ENCODE data around the gene ABCC1. TPM values are rescaled to one million over a fixed set of nuclear protein-coding genes. Genes with fewer than 3 reads are reported as not detected.

Gene ABCC1
- total RNA-seq, 1 experiment from 2014 or later, result 56.4 TPM

DNA sequence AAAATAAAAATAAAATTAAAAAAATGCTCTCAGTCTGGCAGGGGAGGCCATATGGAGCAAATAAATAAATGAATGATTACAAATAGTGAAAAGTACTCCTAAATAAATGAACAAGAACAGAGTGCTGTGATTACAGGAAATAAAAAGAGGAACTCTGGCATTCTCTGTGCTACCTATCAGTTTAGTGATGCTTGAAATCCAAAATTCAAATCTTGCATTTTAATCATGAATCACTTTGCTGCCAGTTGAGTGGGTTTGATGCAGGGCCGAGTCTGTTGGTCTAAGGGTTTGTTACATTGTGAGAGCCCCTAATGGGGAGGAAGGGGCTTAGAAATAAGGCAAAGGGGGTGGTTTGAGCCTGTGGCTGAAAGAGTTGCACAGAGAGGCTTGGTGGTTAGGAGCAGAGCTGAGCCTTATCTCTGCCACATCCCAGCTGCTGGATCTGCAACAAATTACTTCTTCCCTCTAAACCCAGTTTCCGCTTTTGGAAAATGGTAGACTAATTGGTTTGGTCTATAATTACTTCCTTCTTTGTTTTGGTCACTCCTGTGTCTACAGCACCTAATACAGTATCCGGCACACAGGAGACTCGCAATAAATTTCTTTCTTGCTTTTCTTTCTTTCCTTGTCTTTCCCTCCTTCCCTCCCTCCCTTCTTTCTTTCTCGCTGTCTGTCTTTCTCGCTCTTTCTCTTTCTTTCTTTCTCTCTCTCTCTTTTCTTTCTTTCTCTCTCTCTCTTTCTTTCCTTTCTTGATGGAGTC, 6.3 kb upstream of the ABCC1 start:
- no peaks in the 10 kb centered on the region for H3K79me1 ChIP-seq (ENCODE audit: insufficient read depth, low read depth, low read length, poor library complexity, severe bottlenecking)
- no peak overlapping the region for H2BK15ac ChIP-seq (ENCODE audit: low read depth, low read length)
- H2BK120ac ChIP-seq (ENCODE audit: low read depth, low read length, poor library complexity, severe bottlenecking), result no peak overlapping the region
- H4K8ac ChIP-seq (replicated peaks; ENCODE audit: insufficient read length, low read depth, low read length), result no peak overlapping the region
- no peak overlapping the region for H4K5ac ChIP-seq (ENCODE audit: insufficient read length, low read depth, low read length)
- H3K79me2 ChIP-seq (ENCODE audit: insufficient read depth, low read length), result no peaks in the 10 kb centered on the region
- no peak overlapping the region for H2BK12ac ChIP-seq (ENCODE audit: insufficient read length, low read depth, low read length)
- H4K91ac ChIP-seq (ENCODE audit: insufficient read length, low read depth, low read length), result no peak overlapping the region
- whole genome bisulfite sequencing (ENCODE audit: extremely low coverage, insufficient read length, low lambda C conversion rate), result no CpG with 5 or more reads among the region's 6 CpGs
- no peak overlapping the region for H3K9ac ChIP-seq (ENCODE audit: extremely low read depth, insufficient read length, low read length)
- Mint-ChIP-seq H3K27me3 (ENCODE audit: low read depth) (no peaks in the 10 kb centered on the region; the same call in 1 of the 2 replicates), H3K9me3 (no peaks in the 10 kb centered on the region), H3K4me3 (no peak overlapping the region), H3K4me1 (peaks cover 6% of the 10 kb centered on the region in 2 experiments), H3K27ac (no peak overlapping the region), H3K36me3 (ENCODE audit: insufficient read depth in 1 of 3, low read depth in 3 of 3) (no peaks in the 10 kb centered on the region)
- TF ChIP-seq, protein P1, sequence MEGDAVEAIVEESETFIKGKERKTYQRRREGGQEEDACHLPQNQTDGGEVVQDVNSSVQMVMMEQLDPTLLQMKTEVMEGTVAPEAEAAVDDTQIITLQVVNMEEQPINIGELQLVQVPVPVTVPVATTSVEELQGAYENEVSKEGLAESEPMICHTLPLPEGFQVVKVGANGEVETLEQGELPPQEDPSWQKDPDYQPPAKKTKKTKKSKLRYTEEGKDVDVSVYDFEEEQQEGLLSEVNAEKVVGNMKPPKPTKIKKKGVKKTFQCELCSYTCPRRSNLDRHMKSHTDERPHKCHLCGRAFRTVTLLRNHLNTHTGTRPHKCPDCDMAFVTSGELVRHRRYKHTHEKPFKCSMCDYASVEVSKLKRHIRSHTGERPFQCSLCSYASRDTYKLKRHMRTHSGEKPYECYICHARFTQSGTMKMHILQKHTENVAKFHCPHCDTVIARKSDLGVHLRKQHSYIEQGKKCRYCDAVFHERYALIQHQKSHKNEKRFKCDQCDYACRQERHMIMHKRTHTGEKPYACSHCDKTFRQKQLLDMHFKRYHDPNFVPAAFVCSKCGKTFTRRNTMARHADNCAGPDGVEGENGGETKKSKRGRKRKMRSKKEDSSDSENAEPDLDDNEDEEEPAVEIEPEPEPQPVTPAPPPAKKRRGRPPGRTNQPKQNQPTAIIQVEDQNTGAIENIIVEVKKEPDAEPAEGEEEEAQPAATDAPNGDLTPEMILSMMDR (conservative IDR thresholded peaks at IDR 0.05), result no peak
- no peaks in the 10 kb centered on the region for H3K4me1 ChIP-seq (ENCODE audit: insufficient read depth, low read length)
- no peak overlapping the region for H3K4ac ChIP-seq (ENCODE audit: low read depth, low read length)
- H3K18ac ChIP-seq (ENCODE audit: insufficient read length, low read depth, low read length), result no peak overlapping the region
- no peak overlapping the region for H2AFZ ChIP-seq (ENCODE audit: low read length)
- H3K23ac ChIP-seq (ENCODE audit: insufficient read length, low read depth, low read length), result no peak overlapping the region
- H2AK5ac ChIP-seq (ENCODE audit: insufficient read length, low read length), result no peak overlapping the region
- no peaks in the 10 kb centered on the region for H3K23me2 ChIP-seq (ENCODE audit: insufficient read length, low read depth, low read length, poor library complexity, severe bottlenecking)
- H3T11ph ChIP-seq (ENCODE audit: low read length), result no peak overlapping the region
- H3K9me3 ChIP-seq (ENCODE audit: control insufficient read depth, low read depth, low read length), result no peaks in the 10 kb centered on the region
- H2BK20ac ChIP-seq (ENCODE audit: low read depth, low read length, poor library complexity, severe bottlenecking), result no peak overlapping the region
- H3K27ac ChIP-seq (ENCODE audit: insufficient read length, low read depth, low read length), result no peak overlapping the region
- H3K14ac ChIP-seq (ENCODE audit: insufficient read depth, low read length), result no peak overlapping the region; the same call in 1 of the 2 replicates
- no peaks in the 10 kb centered on the region for H3K27me3 ChIP-seq (ENCODE audit: insufficient read depth, low read length)
- no peak for DNase-seq
- H3K56ac ChIP-seq (ENCODE audit: insufficient read length, low read depth, low read length), result no peak overlapping the region
- H3K4me2 ChIP-seq (ENCODE audit: insufficient read depth, insufficient read length, low read length), result no peak overlapping the region
- no peak overlapping the region for H2BK5ac ChIP-seq (ENCODE audit: insufficient read length, low read length)
- no peaks in the 10 kb centered on the region for H4K20me1 ChIP-seq (ENCODE audit: control insufficient read depth, insufficient read depth, insufficient read length)
